Measurements from ENCODE around the gene PKNOX2. TPM values are rescaled to one million over a fixed set of nuclear protein-coding genes. Genes with fewer than 3 reads are reported as not detected.

Gene PKNOX2
- total and polyA plus RNA-seq, 2 of the 8 experiments (the other 6 are each of a cell fraction or from before 2014, with no cell fraction given) = 2.0 TPM

GRCh38 chr11:125454047-125454446 lies 289.5 kb downstream of the PKNOX2 start:
- no peak overlapping the region for H3K4ac ChIP-seq (replicated peaks; ENCODE audit: insufficient read length, low read depth, low read length)
- CTCF ChIA-PET (ENCODE audit: partially characterized antibody) = interaction anchor here (0.7 to 2.1 kb wide), 10 partner anchors 12 to 114 kb away, joined by 3 to 9 read pairs (median 4); no protein-coding TSS in a partner anchor
- H2BK12ac ChIP-seq (ENCODE audit: low read depth, low read length) = no peak overlapping the region
- no peak overlapping the region for H2AK5ac ChIP-seq (ENCODE audit: low read depth, low read length)
- POLR2A ChIA-PET (ENCODE audit: partially characterized antibody) = no interaction called here
- no peaks in the 10 kb centered on the region for H3K79me2 ChIP-seq (ENCODE audit: control insufficient read depth in 1 of 2, insufficient read depth in 2 of 2, low read length in 2 of 2)
- no peaks in the 10 kb centered on the region for H3K23me2 ChIP-seq (ENCODE audit: low read depth, low read length)
- H2BK15ac ChIP-seq (ENCODE audit: low read length) = no peak overlapping the region
- no peak overlapping the region for H4K5ac ChIP-seq (ENCODE audit: insufficient read length, low read depth, low read length)
- H3K27me3 ChIP-seq (replicated peaks in 1 of 4; ENCODE audit: control insufficient read depth in 3 of 4, extremely low read depth in 1 of 4, insufficient read depth in 3 of 4, low read length in 3 of 4) = no peaks in the 10 kb centered on the region
- H3K4me3 ChIP-seq (ENCODE audit: extremely low read depth in 1 of 4, insufficient read depth in 2 of 4, low read depth in 3 of 4, low read length in 4 of 4) = no peak overlapping the region
- no peak overlapping the region for H4K91ac ChIP-seq (replicated peaks; ENCODE audit: insufficient read length, low read length)
- no peak overlapping the region for H3K18ac ChIP-seq (ENCODE audit: extremely low read depth, low read length)
- no peaks in the 10 kb centered on the region for H3K9me3 ChIP-seq (ENCODE audit: insufficient read depth in 2 of 2, low read depth in 1 of 2, low read length in 1 of 2)
- H4K8ac ChIP-seq (ENCODE audit: extremely low read depth, insufficient read depth, low read length) = no peak overlapping the region
- 94% methylated on average over 6 of the region's 6 CpGs; no CpG with 5 or more reads in 1 of the 2 experiments for WGBS, 2 experiments (ENCODE audit: extremely low coverage in 1 of 2, insufficient coverage in 1 of 2, insufficient read length in 1 of 2, insufficient replicate concordance in 2 of 2, low coverage in 1 of 2, low lambda C conversion rate in 2 of 2, missing lambda C conversion rate in 1 of 2)
- H3K4me1 ChIP-seq (replicated peaks in 1 of 4; ENCODE audit: control insufficient read depth in 3 of 4, insufficient read depth in 4 of 4, low read length in 3 of 4) = peaks cover 9 to 18% (median 10%) of the 10 kb centered on the region in 4 experiments; a peak in 6 of 7 replicates
- FAIRE-seq (no peak), DNase-seq (ENCODE audit: low read depth in 1 of 2, low spot score in 2 of 2) (peak in 1 of 2 experiments; percentile 31)
- H2BK120ac ChIP-seq (replicated peaks; ENCODE audit: low read depth, low read length) = no peak overlapping the region
- H3K36me3 ChIP-seq (ENCODE audit: control insufficient read depth in 2 of 4, insufficient read depth in 4 of 4, low read length in 3 of 4) = peaks cover 0 to 13% (median 2%) of the 10 kb centered on the region in 4 experiments; a peak in 3 of 8 replicates
- H3K56ac ChIP-seq (replicated peaks; ENCODE audit: insufficient read length, low read depth, low read length) = no peak overlapping the region
- H3K9ac ChIP-seq (replicated peaks in 1 of 4; ENCODE audit: extremely low read depth in 1 of 4, low read depth in 3 of 4, low read length in 3 of 4) = no peak overlapping the region
- no peak overlapping the region for H3K27ac ChIP-seq (ENCODE audit: low read depth, low read length)
- H2BK5ac ChIP-seq (ENCODE audit: low read depth, low read length) = no peak overlapping the region; the same call in 1 of the 2 replicates
- no peak overlapping the region for H3K23ac ChIP-seq (ENCODE audit: insufficient read length)
- no peak overlapping the region for H3K14ac ChIP-seq (ENCODE audit: insufficient read length)
- no peak overlapping the region for H2AFZ ChIP-seq (ENCODE audit: low read length)
- H3K79me1 ChIP-seq (ENCODE audit: low read depth, low read length) = no peaks in the 10 kb centered on the region
- no peak overlapping the region for H2BK20ac ChIP-seq (ENCODE audit: low read length)
- no peak overlapping the region for H3K4me2 ChIP-seq (ENCODE audit: insufficient read depth in 1 of 2, low read depth in 2 of 2, low read length in 2 of 2)
- H4K20me1 ChIP-seq (replicated peaks in 1 of 2; ENCODE audit: control insufficient read depth in 1 of 2, insufficient read depth in 2 of 2, low read length in 2 of 2) = no peaks in the 10 kb centered on the region
- TF ChIP-seq KDM4A (IDR thresholded peaks at IDR 0.05; ENCODE audit: low read depth, low read length, severe bottlenecking) (no peak), TBP (IDR thresholded peaks at IDR 0.05; ENCODE audit: low read depth, low read length) (no peak)
- TF ChIP-seq, protein P1, sequence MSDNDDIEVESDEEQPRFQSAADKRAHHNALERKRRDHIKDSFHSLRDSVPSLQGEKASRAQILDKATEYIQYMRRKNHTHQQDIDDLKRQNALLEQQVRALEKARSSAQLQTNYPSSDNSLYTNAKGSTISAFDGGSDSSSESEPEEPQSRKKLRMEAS (IDR thresholded peaks at IDR 0.05) = no peak

All from H1 (cell line).